Measurements from ENCODE around the gene TTC9C.
"Not testable (repeated sequence)": the region's sequence is repeated elsewhere in the genome, so short reads cannot be mapped to it uniquely, and the experiment has no call there.

The TTC9C gene

GRCh38 chr11:62727165-62727871 is 968 bp upstream of the TTC9C start, which contains the start of gene HNRNPUL2:
TSS of gene HNRNPUL2 (minus strand) at chr11:62727457. CDS start at chr11:62727156, 301 bp downstream.
- DNase-seq (ENCODE audit: low read depth) = peak; percentile 96
- no peak for TF ChIP-seq CTCF (IDR thresholded peaks at IDR 0.05; ENCODE audit: control insufficient read depth, extremely low read depth, insufficient read depth)
- H3K4me3 ChIP-seq (ENCODE audit: low read depth, low read length) = peak within 1 kb of the TSS; percentile 78

GRCh38 chr11:62727872-62728170 is 465 bp upstream of the TTC9C start:
- TF ChIP-seq CTCF (IDR thresholded peaks at IDR 0.05; ENCODE audit: control insufficient read depth, extremely low read depth, insufficient read depth) = no peak
- H3K4me3 ChIP-seq (ENCODE audit: low read depth, low read length) = peak overlapping the region; percentile 78
- DNase-seq (ENCODE audit: low read depth) = peak; percentile 97

- peak overlapping the region; percentile 78 for H3K4me3 ChIP-seq (ENCODE audit: low read depth, low read length)
- DNase-seq (ENCODE audit: low read depth) = not testable (repeated sequence)
Measured at GRCh38 chr11:62730076-62730475, 1.8 kb downstream of the TTC9C start.

- TF ChIP-seq CTCF (IDR thresholded peaks at IDR 0.05; ENCODE audit: control insufficient read depth, extremely low read depth, insufficient read depth) = peak; percentile 14; the same call in 1 of the 2 replicates
- no peak for DNase-seq (ENCODE audit: low read depth)
- no peak overlapping the region for H3K4me3 ChIP-seq (ENCODE audit: low read depth, low read length)
Measured at GRCh38 chr11:62732830-62733229, 4.5 kb downstream of the TTC9C start.

- DNase-seq (ENCODE audit: low read depth) = no peak
- H3K4me3 ChIP-seq (ENCODE audit: low read depth, low read length) = no peak overlapping the region
- TF ChIP-seq CTCF (IDR thresholded peaks at IDR 0.05; ENCODE audit: control insufficient read depth, extremely low read depth, insufficient read depth) = no peak
Measured at GRCh38 chr11:62737196-62737595, 8.9 kb downstream of the TTC9C start.

- no peak for TF ChIP-seq CTCF (IDR thresholded peaks at IDR 0.05; ENCODE audit: control insufficient read depth, extremely low read depth, insufficient read depth)
- no peak for DNase-seq (ENCODE audit: low read depth)
Measured at GRCh38 chr11:62747475-62748160, 19.3 kb downstream of the TTC9C start.

GRCh38 chr11:62749931-62750330 is 21.6 kb downstream of the TTC9C start:
- H3K4me3 ChIP-seq (ENCODE audit: low read depth, low read length); DNase-seq (ENCODE audit: low read depth): not testable (repeated sequence)

More at GRCh38 chr11:62747475-62748160, 19.3 kb downstream of the TTC9C start:
- H3K4me3 ChIP-seq (ENCODE audit: low read depth, low read length) = no peak overlapping the region
